ENCODE data around the gene MRPL12.

DNA sequence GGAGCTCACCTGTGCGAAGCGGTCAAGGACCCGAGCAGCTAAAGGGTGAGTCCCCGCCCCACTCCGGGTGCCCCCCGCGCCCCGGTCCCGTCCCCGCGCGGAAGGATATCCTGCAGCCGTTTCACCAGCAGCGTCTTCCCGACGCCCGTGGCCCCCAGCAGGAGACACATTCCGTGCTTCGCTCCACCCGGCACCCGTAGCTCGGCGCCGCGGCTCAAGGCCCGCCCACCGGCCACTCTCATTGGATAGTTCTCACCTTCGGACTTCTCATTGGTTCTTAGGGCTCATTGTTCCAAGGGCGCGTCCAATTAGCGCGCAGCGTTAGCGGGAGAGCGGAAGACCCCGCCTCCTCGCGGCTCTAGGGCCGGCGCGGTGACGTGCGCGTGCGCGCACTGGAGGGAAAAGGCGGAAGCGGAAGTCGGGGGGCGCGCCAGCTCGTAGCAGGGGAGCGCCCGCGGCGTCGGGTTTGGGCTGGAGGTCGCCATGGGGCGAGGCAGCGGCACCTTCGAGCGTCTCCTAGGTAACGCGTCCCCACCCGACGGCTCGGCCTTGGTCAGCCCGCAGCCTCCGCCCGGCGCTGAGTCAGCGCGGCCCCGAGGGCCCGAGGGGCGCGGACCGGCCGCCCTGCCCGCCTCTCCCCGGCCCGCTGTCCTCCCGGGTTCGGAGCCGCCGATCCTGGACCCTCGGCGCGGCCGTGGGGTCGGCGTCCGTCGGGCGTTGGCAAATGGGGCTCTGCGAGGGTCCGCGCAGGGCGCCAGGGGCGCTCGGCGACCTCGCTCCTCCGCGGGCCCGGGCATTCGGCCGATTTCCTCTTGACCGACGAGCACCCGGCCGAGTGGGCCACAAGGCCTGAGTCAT, 19.4 kb upstream of the MRPL12 start, which contains the start of the genes ARL16 and HGS:
- TF ChIP-seq, protein P1, sequence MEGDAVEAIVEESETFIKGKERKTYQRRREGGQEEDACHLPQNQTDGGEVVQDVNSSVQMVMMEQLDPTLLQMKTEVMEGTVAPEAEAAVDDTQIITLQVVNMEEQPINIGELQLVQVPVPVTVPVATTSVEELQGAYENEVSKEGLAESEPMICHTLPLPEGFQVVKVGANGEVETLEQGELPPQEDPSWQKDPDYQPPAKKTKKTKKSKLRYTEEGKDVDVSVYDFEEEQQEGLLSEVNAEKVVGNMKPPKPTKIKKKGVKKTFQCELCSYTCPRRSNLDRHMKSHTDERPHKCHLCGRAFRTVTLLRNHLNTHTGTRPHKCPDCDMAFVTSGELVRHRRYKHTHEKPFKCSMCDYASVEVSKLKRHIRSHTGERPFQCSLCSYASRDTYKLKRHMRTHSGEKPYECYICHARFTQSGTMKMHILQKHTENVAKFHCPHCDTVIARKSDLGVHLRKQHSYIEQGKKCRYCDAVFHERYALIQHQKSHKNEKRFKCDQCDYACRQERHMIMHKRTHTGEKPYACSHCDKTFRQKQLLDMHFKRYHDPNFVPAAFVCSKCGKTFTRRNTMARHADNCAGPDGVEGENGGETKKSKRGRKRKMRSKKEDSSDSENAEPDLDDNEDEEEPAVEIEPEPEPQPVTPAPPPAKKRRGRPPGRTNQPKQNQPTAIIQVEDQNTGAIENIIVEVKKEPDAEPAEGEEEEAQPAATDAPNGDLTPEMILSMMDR (IDR thresholded peaks at IDR 0.05; ENCODE audit: low read length): no peak
- TF ChIP-seq EZH2 (optimal IDR thresholded peaks at IDR 0.05; ENCODE audit: low read depth, low read length) (no peak), EZH2phosphoT487 (IDR thresholded peaks at IDR 0.05; ENCODE audit: low read length) (no peak)

Data from MM.1S (cell line).